ENCODE results near the gene GGT5. TPM values are rescaled to one million over a fixed set of nuclear protein-coding genes. Genes with fewer than 3 reads are reported as not detected.

GGT5 gene
- total and polyA plus RNA-seq, 2 of the 13 experiments (the other 11 are each of a cell fraction or from before 2014, with no cell fraction given): 0.69 to 3.1 TPM

GRCh38 chr22:24178502-24179440 lies 66.1 kb downstream of the GGT5 start (continued):
- TF ChIP-seq AGO2 (optimal IDR thresholded peaks at IDR 0.05; ENCODE audit: low read depth, low read length) (peak; percentile 46), ZBTB14 (CRISPR knock-in tag; IDR thresholded peaks at IDR 0.05) (no peak), ZSCAN5A (CRISPR knock-in tag; IDR thresholded peaks at IDR 0.05; ENCODE audit: borderline replicate concordance) (no peak), ZNF513 (CRISPR knock-in tag; conservative IDR thresholded peaks at IDR 0.05) (no peak), PHB2 (IDR thresholded peaks at IDR 0.05; ENCODE audit: partially characterized antibody) (no peak), STAG1 (CRISPR knock-in tag; IDR thresholded peaks at IDR 0.05) (peak; percentile 9; the same call in 1 of the 2 replicates), NCOA1 (CRISPR knock-in tag; IDR thresholded peaks at IDR 0.05) (no peak), HNF4A (CRISPR knock-in tag; IDR thresholded peaks at IDR 0.05) (no peak), NFIC (IDR thresholded peaks at IDR 0.05; ENCODE audit: low read length) (no peak), MTERF4 (CRISPR knock-in tag; IDR thresholded peaks at IDR 0.05) (no peak), ZBTB33 (CRISPR knock-in tag; IDR thresholded peaks at IDR 0.05) (peak; percentile 17; the same call in 1 of the 2 replicates), ZBTB10 (CRISPR knock-in tag; IDR thresholded peaks at IDR 0.05; ENCODE audit: borderline replicate concordance) (no peak), TRIM22 (IDR thresholded peaks at IDR 0.05) (no peak), ZNF704 (CRISPR knock-in tag; IDR thresholded peaks at IDR 0.05; ENCODE audit: borderline replicate concordance) (no peak)

Data from HepG2 (cell line).